Measurements from ENCODE around the gene LRRC17.
"Not testable (repeated sequence)": the region's sequence is repeated elsewhere in the genome, so short reads cannot be mapped to it uniquely, and the experiment has no call there.

GRCh38 chr7:102977586-102977985, 64.8 kb downstream of the LRRC17 start:
- TF ChIP-seq, protein P1, sequence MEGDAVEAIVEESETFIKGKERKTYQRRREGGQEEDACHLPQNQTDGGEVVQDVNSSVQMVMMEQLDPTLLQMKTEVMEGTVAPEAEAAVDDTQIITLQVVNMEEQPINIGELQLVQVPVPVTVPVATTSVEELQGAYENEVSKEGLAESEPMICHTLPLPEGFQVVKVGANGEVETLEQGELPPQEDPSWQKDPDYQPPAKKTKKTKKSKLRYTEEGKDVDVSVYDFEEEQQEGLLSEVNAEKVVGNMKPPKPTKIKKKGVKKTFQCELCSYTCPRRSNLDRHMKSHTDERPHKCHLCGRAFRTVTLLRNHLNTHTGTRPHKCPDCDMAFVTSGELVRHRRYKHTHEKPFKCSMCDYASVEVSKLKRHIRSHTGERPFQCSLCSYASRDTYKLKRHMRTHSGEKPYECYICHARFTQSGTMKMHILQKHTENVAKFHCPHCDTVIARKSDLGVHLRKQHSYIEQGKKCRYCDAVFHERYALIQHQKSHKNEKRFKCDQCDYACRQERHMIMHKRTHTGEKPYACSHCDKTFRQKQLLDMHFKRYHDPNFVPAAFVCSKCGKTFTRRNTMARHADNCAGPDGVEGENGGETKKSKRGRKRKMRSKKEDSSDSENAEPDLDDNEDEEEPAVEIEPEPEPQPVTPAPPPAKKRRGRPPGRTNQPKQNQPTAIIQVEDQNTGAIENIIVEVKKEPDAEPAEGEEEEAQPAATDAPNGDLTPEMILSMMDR (conservative IDR thresholded peaks at IDR 0.05; ENCODE audit: low read length): not testable (repeated sequence)
- TF ChIP-seq EZH2phosphoT487 (IDR thresholded peaks at IDR 0.05; ENCODE audit: borderline replicate concordance, low read depth, low read length): not testable (repeated sequence)

Data from OCI-LY7 (cell line).